22Rv1 (cell line): ENCODE results near the gene SS18L1.
"Not testable (repeated sequence)": the region's sequence is repeated elsewhere in the genome, so short reads cannot be mapped to it uniquely, and the experiment has no call there.

Experiments
- H3K27ac ChIP-seq: fragments of 450-650 bp; 2 replicates; pipeline ENCODE4 v1.5.1; 2017
- CTCF ChIP-seq: fragments of 450-650 bp; IDR thresholded peaks from 2 replicates; pipeline ENCODE4 v1.5.1; 2017; ENCODE audit warnings: mild to moderate bottlenecking
- ZFX ChIP-seq: fragments of 450-650 bp; IDR thresholded peaks from 2 replicates; pipeline ENCODE4 v1.6.1; 2017; ENCODE audit warnings: antibody characterized with exemption, borderline replicate concordance

SS18L1 gene

GRCh38 chr20:62104791-62105345 lies 38.7 kb upstream of the SS18L1 start:
- no peak overlapping the region for H3K27ac ChIP-seq
- TF ChIP-seq ZFX = no peak
- no peak for TF ChIP-seq CTCF

- no peak for TF ChIP-seq CTCF
- no peak for TF ChIP-seq ZFX
- no peak overlapping the region for H3K27ac ChIP-seq
Observed at GRCh38 chr20:62105592-62105991, 38.0 kb upstream of the SS18L1 start.

- H3K27ac ChIP-seq = no peak overlapping the region
- TF ChIP-seq CTCF (no peak), ZFX (no peak)
Observed at GRCh38 chr20:62111148-62111547, 32.4 kb upstream of the SS18L1 start.

GRCh38 chr20:62112368-62112767 lies 31.2 kb upstream of the SS18L1 start:
- TF ChIP-seq CTCF = no peak
- TF ChIP-seq ZFX = no peak
- H3K27ac ChIP-seq = no peak overlapping the region

GRCh38 chr20:62114894-62115293 lies 28.7 kb upstream of the SS18L1 start:
- H3K27ac ChIP-seq = no peak overlapping the region
- no peak for TF ChIP-seq CTCF
- TF ChIP-seq ZFX = no peak

GRCh38 chr20:62115800-62116407 lies 27.7 kb upstream of the SS18L1 start:
- not testable (repeated sequence) for H3K27ac ChIP-seq

- no peak overlapping the region for H3K27ac ChIP-seq
- no peak for TF ChIP-seq CTCF
- no peak for TF ChIP-seq ZFX
Observed at GRCh38 chr20:62116558-62117361, 26.8 kb upstream of the SS18L1 start.
